ENCODE measurements around the gene RAI14. TPM values are rescaled to one million over a fixed set of nuclear protein-coding genes. Genes with fewer than 3 reads are reported as not detected.
"Not testable (repeated sequence)": the region's sequence is repeated elsewhere in the genome, so short reads cannot be mapped to it uniquely, and the experiment has no call there.

The RAI14 gene
- total RNA-seq, 1 donor from 2014 or later = 6.7 TPM

DNA sequence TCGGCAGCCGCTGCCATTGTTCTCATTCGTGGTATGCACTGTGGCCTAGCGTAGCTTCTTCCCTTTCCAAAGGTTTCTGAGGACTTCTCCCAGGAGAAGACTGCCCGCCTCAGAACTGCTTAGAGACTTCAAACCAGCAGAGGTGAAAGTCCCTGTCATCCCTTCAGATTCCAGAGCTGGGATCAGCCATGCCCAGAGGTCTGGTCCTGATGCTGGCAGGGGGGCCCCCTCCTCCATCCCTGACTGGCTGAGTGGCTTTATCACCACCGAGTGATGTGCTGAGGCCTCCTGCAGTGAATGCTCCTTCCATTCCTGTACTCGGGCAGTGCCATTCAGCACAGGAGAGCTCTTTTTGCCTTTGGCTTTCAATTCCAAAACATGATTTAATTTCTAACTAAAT is 174.7 kb downstream of the RAI14 start:
- ATAC-seq; DNase-seq (ENCODE audit: missing footprints): not testable (repeated sequence)
- intact Hi-C loops (cut with DNase I) = loop anchor here (10.0 kb wide), 1 partner anchor 306 kb away; no protein-coding TSS in a partner anchor

DNA sequence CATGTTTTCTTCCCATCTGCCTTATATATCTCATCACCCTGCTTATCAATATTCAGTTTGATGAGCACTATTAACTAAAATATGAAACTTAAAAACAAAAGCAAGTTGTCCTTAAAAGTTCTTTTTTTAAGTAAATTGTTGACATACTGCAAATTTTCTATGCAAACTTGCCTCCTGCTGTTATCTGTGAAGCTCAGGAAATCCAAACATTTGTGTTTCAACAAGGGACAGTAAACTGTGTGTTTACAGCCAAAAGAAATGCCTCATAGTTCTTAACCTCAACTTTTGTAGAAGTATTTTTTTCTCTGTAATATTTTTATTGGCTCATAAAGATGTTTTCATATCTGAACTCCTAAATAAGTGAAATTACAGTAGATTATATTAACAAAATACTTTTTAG is 175.2 kb downstream of the RAI14 start:
- intact Hi-C loops (cut with DNase I) = loop anchor here (10.0 kb wide), 1 partner anchor 307 kb away; no protein-coding TSS in a partner anchor
- ATAC-seq (no peak), DNase-seq (ENCODE audit: missing footprints) (no peak)

DNA sequence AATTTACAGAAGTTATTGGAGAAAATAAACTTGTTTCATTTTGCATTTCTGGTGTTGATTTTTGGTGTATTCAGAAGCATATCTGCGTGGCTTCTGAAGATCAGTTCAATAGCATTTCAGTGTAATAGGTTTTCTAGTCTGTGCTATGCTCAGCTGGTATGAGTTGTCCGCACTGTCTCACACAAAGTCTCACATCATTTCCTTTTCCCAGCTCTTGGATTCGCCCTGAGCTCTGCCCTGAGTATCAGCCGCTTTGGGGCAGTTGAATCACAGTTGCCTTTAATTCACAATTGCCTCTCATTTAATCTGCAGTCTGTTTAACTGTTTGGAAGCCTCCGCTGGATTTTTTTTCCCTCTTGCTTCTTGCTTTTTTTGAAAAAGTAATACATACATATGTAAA is 176.4 kb downstream of the RAI14 start:
- intact Hi-C loops (cut with DNase I) = loop anchor here (10.0 kb wide), 1 partner anchor 308 kb away; no protein-coding TSS in a partner anchor
- DNase-seq (ENCODE audit: missing footprints) (no peak), ATAC-seq (peak; percentile 38)

DNA sequence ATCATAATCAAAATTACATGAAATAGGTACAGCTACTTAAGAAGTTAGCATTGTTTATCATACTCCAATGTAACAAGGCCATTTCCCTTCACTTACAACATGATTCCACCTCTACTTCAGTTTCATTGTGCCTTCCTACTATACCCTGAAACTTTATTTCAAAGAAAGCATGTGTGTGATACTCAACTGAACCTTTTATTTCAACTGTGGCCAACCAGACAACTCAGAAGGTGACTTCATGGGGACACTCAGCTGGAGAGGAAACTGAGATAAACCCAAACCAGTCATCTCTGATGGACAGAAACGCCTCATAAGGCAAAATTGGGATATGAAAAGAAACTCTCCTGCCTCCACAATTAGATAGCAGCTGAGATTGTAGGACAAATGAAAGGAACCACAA is 177.0 kb downstream of the RAI14 start:
- no peak for ATAC-seq
- DNase-seq (ENCODE audit: missing footprints) = no peak
- intact Hi-C loops (cut with DNase I) = loop anchor here (10.0 kb wide), 1 partner anchor 308 kb away; no protein-coding TSS in a partner anchor

DNA sequence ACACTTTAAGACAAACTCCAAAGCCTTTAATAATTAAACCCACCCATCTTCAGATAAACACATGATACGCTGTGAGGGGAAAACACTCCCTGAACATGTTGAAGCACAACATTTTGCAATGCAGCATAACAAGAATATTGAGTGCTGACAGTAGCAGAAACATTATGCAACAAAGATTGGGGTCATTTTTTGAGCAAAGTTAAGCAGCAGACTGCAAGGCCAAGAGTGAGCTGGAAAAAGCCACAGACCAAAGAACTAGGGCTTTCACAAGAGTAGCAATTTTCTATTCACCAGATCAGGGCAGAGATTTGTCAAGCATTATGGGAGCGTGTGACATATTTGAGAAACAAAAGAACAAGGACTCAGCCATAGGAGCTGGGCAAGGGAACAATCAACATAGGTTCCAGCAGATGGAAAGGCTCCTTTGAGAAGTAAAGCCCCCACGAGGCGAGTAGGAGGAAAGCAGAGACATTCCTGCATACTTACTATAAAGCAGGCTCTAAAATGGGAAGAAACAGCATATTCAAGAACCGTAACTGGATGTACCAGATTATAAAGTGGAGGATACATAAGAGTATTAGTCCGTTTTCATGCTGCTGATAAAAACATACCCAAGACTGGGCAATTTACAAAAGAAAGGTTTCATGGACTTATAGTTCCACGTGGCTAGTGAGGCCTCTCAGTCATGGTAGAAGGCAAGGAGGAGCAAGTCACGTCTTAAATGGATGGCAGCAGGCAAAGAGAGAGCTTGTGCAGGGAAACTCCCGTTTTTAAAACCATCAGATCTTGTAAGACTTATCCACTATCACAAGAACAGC is 178.1 kb downstream of the RAI14 start:
- ATAC-seq = peak; percentile 77
- DNase-seq (ENCODE audit: missing footprints) = no peak
- intact Hi-C loops (cut with DNase I) = loop anchor here (10.0 kb wide), 1 partner anchor 309 kb away; no protein-coding TSS in a partner anchor

DNA sequence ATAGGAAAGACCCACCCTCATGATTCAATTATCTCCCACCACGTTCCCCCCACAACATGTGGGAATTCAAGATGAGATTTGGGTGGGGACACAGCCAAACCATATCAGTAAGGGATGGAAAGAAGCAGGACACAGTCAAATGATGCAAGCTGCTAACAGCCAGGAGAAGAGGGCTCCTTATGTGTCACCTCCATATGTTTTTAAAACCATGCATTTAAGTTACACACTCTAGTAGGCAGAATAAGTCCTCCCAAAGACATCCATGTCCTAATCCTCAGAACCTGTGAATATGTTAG is 178.6 kb downstream of the RAI14 start:
- ATAC-seq = no peak
- no peak for DNase-seq (ENCODE audit: missing footprints)
- intact Hi-C loops (cut with DNase I) = loop anchor here (10.0 kb wide), 1 partner anchor 310 kb away; no protein-coding TSS in a partner anchor

DNA sequence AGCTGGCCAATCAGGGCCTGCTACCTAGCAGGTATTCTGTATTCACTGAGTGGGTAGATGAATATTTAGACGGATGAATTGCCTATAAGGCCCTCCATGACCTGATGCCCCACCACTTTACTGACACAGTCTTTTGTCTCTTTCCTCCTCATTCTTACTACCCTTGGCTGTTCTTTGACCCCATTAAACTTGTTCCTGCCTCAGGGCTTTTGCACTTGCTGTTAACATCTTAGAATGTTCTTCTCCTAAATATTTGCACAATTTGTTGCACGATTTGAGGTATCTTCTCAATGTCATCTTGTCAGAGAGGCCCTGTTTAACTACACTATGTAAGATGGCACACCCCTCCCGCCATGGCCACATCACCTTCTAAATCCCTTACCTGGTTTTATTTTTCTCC is 179.5 kb downstream of the RAI14 start:
- intact Hi-C loops (cut with DNase I) = loop anchor here (10.0 kb wide), 1 partner anchor 311 kb away; no protein-coding TSS in a partner anchor
- DNase-seq (ENCODE audit: missing footprints) = no peak
- ATAC-seq = no peak

DNA sequence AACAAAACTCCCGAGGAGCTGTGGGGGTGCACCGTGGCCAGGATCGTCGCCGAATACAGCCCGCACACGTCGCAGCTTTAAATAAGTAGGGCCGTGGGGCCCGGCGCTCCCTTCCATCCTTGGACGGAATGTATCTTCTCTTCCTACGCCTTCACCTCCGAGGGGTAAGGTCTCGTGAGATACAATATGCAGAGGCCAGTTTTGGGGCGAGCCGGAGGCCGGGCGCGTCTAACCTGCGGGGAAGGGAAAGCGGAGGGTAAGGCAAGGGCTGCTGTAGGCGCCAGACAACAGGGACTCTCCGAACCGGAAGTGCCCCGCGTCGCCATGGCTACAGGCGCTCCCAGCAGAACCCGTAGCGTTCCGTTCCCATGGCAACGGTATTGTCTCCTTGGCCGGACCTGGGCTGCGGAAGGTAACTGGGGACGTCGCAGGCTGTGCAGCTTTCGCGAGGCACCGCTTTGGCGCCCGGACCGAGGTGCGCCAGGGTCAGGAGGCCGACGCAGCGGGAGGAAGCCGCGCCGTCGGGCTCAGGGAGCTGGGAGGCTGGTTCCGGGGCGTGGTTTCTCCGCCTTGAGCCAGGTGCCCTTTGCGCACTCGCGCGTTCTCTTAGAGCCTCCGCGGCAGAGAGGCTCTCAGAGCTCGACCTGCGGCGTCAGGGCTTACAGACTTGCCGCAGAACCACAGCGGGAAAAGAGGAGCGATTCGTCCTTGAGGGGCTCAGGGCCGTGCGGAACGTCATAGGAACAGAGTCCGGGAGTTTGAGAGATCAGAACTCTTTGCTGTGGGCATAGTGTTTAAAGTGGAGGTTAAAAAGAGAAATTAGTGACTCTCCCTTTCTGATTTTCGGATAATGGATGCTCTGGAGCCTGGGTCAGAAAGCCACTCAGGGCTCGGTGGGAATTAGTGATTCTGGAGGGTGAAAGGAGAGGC is 182.9 kb downstream of the RAI14 start, which contains the start of gene TTC23L:
Gene TTC23L, plus strand, starts transcription at position 380 of the 930 bp plus-strand sequence. CDS start 1,508 bp downstream, outside the sequence.
- intact Hi-C loops (cut with DNase I) = loop anchor here (10.0 kb wide), 1 partner anchor 314 kb away; no protein-coding TSS in a partner anchor
- DNase-seq (ENCODE audit: missing footprints) (peak; percentile 93), ATAC-seq (peak; percentile 94)

DNA sequence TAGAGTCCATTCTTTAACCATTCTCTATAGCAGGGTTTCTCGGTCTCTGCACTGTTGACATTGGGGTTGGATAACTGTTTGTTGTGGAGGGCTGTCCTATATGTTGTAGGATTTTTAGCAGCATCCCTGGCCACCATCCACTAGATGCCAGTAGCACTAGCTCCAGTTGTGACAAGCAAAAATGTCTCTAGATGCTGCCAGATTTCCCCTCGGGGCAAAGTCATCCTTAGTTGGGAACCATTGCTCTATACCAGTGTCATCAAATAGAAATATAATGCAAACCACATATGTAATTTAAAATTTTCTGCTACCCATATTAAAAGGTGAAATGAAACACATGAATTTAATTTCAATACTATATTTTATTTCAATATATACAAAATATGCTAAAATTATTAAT is 185.7 kb downstream of the RAI14 start:
- intact Hi-C loops (cut with DNase I) = no loop called here
- ATAC-seq = no peak
- no peak for DNase-seq (ENCODE audit: missing footprints)

DNA sequence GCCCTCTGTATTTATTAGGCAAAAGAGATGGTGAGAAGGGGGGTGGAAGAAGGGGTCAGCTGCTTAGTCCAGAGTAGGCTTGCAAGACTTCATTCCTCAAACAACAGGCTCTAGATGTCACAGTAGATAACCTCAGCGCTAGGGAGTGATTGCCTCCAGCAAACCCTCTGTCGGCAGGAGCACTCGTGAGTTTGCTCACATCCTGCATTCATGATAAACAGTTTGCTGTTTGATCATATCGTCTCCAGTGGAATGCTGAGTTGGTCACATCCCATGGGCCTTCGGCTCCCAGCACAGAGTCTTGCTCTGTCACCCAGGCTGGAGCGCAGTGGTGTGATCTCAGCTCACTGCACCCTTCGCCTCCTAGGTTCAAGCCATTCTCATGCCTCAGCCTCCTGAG is 186.4 kb downstream of the RAI14 start:
- ATAC-seq = no peak
- no peak for DNase-seq (ENCODE audit: missing footprints)
- intact Hi-C loops (cut with DNase I) = no loop called here

DNA sequence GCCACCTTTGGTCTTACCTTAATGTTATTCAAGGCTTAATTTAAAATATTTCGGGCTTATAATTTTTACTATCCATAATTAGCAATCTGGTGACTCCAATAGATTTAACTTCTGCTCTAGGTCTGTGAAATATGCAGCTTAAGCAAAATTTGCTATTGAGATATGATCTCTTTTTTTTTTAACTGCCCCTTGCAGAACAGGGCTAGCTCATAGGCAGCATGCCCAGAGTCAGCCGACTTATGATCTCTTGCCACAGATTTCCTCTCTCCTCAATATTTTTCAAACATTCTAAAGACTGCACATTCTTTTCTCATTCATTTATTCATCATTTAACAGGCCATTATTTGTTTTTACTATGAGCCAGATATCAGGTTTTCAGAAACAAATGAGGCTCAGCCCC is 187.4 kb downstream of the RAI14 start:
- no peak for ATAC-seq
- intact Hi-C loops (cut with DNase I) = no loop called here

DNA sequence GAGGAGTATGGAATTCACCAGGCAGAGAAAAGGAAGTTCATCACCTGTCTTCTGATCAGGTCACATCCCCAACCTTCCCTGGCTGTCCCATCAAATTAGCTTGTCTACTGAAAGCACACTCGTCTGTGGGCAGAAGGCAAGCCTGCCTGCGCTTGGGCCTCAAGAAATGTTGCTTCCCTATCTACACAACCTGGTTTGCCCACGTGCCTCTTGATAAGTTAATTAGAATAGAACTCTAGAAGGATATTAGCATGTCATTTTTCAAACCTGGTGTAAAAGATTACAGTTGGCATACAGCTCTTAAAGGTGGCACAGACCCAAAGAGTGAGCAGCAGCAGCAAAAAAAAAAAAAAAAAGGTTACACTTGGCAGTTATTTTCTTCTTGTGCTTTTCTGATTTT is 188.0 kb downstream of the RAI14 start:
- DNase-seq (ENCODE audit: missing footprints) (no peak), ATAC-seq (no peak)
- intact Hi-C loops (cut with DNase I) = no loop called here

More for the DNA sequence above, 187.4 kb downstream of the RAI14 start:
- no peak for DNase-seq (ENCODE audit: missing footprints)

DNA sequence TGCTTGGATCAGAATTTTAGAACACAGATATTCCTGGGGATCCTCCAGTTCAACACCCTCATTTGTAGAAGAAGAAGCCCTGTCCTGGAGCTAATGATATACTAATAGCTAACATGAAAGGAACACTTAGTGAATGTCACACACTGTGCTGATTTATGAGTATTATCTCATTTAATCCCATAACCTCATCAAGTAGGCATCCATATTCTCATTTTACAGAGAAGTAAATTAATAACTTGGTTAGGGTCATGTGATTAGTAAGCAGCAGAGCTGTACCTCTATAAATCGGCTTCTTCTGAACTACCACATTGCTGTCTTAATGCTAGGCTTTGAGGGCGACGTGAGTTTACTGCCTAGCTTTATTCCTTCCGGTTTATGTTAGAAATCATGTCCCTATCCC is 188.9 kb downstream of the RAI14 start:
- ATAC-seq = no peak
- intact Hi-C loops (cut with DNase I) = no loop called here
- DNase-seq (ENCODE audit: missing footprints) = no peak

DNA sequence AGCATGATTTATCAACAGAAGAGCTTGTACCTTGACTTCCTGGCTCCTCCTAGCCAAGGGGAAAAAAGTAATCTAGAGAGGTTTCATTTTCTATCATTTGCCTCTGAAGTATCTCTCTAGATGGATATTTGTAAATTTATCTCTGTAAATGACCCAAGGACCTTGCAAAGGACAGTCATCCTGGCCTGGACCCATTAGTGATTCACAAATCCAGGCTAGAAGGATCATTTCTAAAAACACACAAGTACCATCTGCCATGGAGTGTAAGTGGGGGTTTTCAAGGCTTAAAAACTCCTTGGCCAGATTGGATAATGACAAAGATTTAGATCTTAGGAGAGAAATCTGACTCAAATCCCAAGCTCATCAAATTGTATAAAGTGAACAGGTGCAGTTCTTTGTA is 190.9 kb downstream of the RAI14 start:
- ATAC-seq (no peak), DNase-seq (ENCODE audit: missing footprints) (no peak)
- intact Hi-C loops (cut with DNase I) = no loop called here

DNA sequence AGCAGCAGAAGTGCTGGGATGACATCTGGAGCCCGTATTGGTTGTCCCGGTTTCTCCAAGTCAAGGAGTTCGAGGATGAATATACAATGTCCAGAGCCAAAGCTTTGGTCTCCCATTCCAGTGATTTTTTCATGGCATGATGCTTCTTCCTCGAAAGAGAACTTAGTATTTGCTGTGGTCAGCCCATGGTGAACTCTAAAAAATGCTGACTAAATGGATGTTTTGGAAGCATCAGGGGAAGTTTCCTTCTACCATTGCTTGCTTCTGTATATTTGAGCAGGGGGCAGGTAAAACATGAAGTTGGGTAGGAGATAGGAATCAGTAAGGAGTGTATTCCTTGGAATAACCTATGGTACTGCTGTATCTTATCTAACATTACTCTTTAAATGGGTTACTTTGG is 191.4 kb downstream of the RAI14 start:
- intact Hi-C loops (cut with DNase I) = no loop called here
- no peak for ATAC-seq
- DNase-seq (ENCODE audit: missing footprints) = no peak

DNA sequence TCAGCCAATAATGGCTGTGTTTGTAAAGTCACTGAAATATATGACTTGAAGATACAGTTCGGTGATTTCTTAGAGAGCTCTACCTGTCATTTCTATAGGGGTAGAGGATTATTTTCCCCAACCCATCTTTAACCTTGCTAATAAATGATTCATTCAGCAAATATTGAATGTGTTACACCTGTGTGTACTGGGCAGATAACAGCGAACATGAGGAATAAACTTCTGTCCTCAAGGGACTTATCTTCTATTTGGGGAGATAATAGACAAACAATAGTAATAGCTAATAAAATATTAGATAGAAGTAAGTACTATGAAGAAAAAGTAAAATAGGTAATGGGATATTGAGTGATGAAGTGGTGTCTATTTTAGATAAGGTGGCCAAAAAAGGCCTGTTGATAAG is 192.1 kb downstream of the RAI14 start:
- ATAC-seq (no peak), DNase-seq (ENCODE audit: missing footprints) (no peak)
- intact Hi-C loops (cut with DNase I) = no loop called here

DNA sequence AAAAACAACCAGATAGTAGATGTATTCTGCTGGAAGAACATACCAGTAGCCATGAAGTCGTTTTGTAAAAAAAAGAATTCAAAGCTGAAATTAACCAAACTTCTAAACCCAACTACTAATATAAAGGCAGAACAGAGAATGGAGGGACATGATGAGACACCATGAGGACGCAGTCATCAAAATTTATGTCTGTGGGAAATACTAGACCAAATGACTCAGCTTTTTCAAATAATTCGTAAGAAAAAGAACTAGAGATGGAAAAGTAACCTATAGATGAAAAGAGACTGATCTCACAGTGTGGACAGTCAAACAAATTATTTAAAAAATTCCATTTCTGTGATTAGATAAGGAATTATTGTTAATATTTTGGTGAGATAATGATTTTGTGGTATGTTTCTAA is 193.1 kb downstream of the RAI14 start:
- DNase-seq (ENCODE audit: missing footprints) = no peak
- intact Hi-C loops (cut with DNase I) = no loop called here
- no peak for ATAC-seq

DNA sequence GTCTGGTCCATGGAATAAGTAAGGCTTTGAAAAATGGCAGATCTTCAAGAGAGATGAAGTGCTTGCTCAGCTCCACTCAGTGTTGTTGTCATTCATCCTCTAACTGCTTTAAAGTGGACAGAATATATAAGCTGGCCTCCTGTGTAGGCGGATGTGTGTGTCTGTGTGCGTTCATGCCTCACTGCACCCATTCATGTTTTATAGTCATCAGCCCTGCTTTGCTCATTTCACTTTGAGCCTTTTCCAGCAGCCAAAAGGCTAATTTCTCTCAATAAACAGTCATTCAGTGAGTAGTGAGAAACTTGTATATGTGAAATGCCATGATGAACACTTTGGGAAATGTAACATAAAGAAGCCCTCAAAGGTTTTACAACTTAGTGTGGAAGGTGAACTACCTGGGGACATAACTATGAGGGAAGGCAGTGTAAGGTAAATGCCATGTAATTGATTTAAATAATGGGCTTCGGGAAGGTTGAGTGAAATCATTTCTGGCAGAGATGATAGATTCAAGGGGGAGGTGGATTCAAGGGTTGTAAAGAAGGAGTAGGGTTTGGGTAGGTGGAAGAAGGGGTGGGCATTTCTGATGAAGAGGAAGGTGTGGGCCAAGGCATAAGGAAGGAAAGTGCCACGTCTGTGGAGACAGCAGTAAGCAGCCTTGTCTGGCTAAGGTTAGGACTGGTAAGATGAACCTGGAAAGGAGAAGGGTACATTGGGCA is 198.5 kb downstream of the RAI14 start:
- no peak for ATAC-seq
- intact Hi-C loops (cut with DNase I) = no loop called here
- DNase-seq (ENCODE audit: missing footprints) = no peak

DNA sequence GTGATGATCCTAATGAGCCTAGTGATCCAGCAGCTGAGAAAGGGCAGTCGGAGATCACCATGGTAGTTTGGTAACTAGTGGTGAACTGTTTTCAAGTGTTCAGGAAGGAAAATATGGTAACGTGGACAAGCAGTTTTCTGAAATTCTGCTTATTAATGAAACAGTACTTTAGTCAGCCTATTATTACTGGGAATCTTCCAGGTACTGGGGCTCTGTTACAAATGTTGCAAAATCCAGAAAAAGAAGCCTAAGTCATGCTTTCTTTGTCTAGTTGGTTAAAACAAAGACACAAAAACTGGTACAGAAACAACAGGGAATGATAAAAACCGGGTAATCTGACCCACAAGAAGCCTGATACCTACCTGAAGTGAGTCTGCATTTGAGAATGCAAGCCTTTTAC is 201.0 kb downstream of the RAI14 start:
- DNase-seq (ENCODE audit: missing footprints) = no peak
- intact Hi-C loops (cut with DNase I) = no loop called here
- ATAC-seq = no peak
